HepG2 (cell line): ENCODE data around the gene CENPP. TPM values are rescaled to one million over a fixed set of nuclear protein-coding genes. Genes with fewer than 3 reads are reported as not detected.

Source experiments
- AGO1 ChIP-seq: fragments of 200-400 bp; formaldehyde crosslinking; IDR thresholded peaks from 2 replicates; pipeline ENCODE4 v1.6.1; 2017; ENCODE audit warnings: mild to moderate bottlenecking, low read depth, low read length, moderate library complexity; ENCODE audit not compliant: poor library complexity, severe bottlenecking
- FOXJ3 ChIP-seq: sonication (generic); formaldehyde crosslinking; IDR thresholded peaks from 2 replicates; pipeline ENCODE4 v1.4.0; 2020; ENCODE audit warnings: missing genetic modification reagents, mild to moderate bottlenecking, borderline replicate concordance
- JUN ChIP-seq: sonication (generic); formaldehyde crosslinking; IDR thresholded peaks from 2 replicates; pipeline ENCODE4 v1.4.0; 2020; ENCODE audit warnings: mild to moderate bottlenecking, missing genetic modification reagents
- MAFK ChIP-seq, 2 experiments: IDR thresholded peaks in 1 of 2; conservative IDR thresholded peaks in 1 of 2; 2 replicates each; pipeline ENCODE4 v1.6.1; 2011; ENCODE audit warnings: improper control_type of control experiment in 2 of 2, low read length in 2 of 2
- PCBP1 ChIP-seq: fragments of 200-400 bp; formaldehyde crosslinking; IDR thresholded peaks from 2 replicates; pipeline ENCODE4 v1.6.1; 2017; ENCODE audit warnings: mild to moderate bottlenecking, low read depth, low read length, borderline replicate concordance
- RBFOX2 ChIP-seq: fragments of 200-400 bp; formaldehyde crosslinking; IDR thresholded peaks from 2 replicates; pipeline ENCODE4 v1.6.1; 2017; ENCODE audit warnings: low read depth, mild to moderate bottlenecking, low read length
- TFDP1 ChIP-seq: IDR thresholded peaks from 2 replicates; pipeline ENCODE4 v1.6.1; 2016; ENCODE audit warnings: missing compliant biosample characterization, missing genetic modification reagents, borderline replicate concordance
- ZFP82 ChIP-seq: sonication (generic); formaldehyde crosslinking; IDR thresholded peaks from 2 replicates; pipeline ENCODE4 v1.5.1; 2020; ENCODE audit warnings: mild to moderate bottlenecking, missing genetic modification reagents, borderline replicate concordance
- ZNF260 ChIP-seq: sonication (generic); formaldehyde crosslinking; IDR thresholded peaks from 2 replicates; pipeline ENCODE4 v1.4.0; 2020; ENCODE audit warnings: missing genetic modification reagents, low read depth, mild to moderate bottlenecking, borderline replicate concordance
- ZNF460 ChIP-seq: sonication (generic); formaldehyde crosslinking; IDR thresholded peaks from 2 replicates; pipeline ENCODE4 v1.5.1; 2020; ENCODE audit warnings: missing genetic modification reagents, mild to moderate bottlenecking, borderline replicate concordance
- ZNF468 ChIP-seq: sonication (generic); formaldehyde crosslinking; IDR thresholded peaks from 2 replicates; pipeline ENCODE4 v1.8.0; 2022; ENCODE audit warnings: mild to moderate bottlenecking, moderate library complexity, missing genetic modification reagents
- ZNF510 ChIP-seq: sonication (generic); formaldehyde crosslinking; IDR thresholded peaks from 2 replicates; pipeline ENCODE4 v1.4.0; 2020; ENCODE audit warnings: low read depth, mild to moderate bottlenecking, missing genetic modification reagents
- ZNF512B ChIP-seq: sonication (generic); formaldehyde crosslinking; IDR thresholded peaks from 2 replicates; pipeline ENCODE4 v1.5.1; 2020; ENCODE audit warnings: missing genetic modification reagents, mild to moderate bottlenecking, borderline replicate concordance
- ZUFSP ChIP-seq: sonication (generic); formaldehyde crosslinking; IDR thresholded peaks from 2 replicates; pipeline ENCODE4 v1.9.0; 2021; ENCODE audit warnings: missing genetic modification reagents, mild to moderate bottlenecking, borderline replicate concordance
- polyA plus RNA-seq, 8 experiments: library from polyadenylated mRNA; depleted of rRNA in 3 of 8; stranded (reverse) in 7 of 8; unstranded in 1 of 8; fragments of >200 nt; fragmentation: Illumina TruSeq in 4 of 8; extraction: Trizol in 4 of 8; gene quantifications; 2 replicates each; pipeline versions ENCODE4 v1.2.1 to v1.2.3, GENCODE V29; 2011 to 2016; ENCODE audit warnings: low read depth in 4 of 8, missing spikeins in 1 of 8, mixed read lengths in 1 of 8; ENCODE audit not compliant: insufficient read depth in 1 of 8
- total RNA-seq, 5 experiments: library from RNA; depleted of rRNA; stranded (reverse); fragments of >200 nt; fragmentation: Illumina TruSeq; extraction: Trizol; gene quantifications; 2 replicates each; pipeline ENCODE4 v1.2.3, GENCODE V29; 2016; ENCODE audit warnings: low read depth in 1 of 5
- TF ChIP-seq, protein P1 (sequence below): IDR thresholded peaks from 2 replicates; pipeline ENCODE4 v1.6.1; 2016
- TF ChIP-seq, protein P2 (sequence below): fragments of 450-650 bp; IDR thresholded peaks from 2 replicates; pipeline ENCODE4 v1.6.1; 2016
- TF ChIP-seq, protein P3 (sequence below): sonication (generic); formaldehyde crosslinking; IDR thresholded peaks from 2 replicates; pipeline ENCODE4 v1.4.0; 2020; ENCODE audit warnings: missing genetic modification reagents

Gene CENPP
- total and polyA plus RNA-seq, 2 of the 13 experiments (the other 11 are each of a cell fraction or from before 2014, with no cell fraction given): 2.0 to 11.4 TPM

GRCh38 chr9:92325269-92325990 lies at the start of gene CENPP, which contains the start of gene NOL8 (continued):
- TF ChIP-seq ZUFSP (CRISPR knock-in tag) (no peak), RBFOX2 (peak; percentile 55), ZNF512B (CRISPR knock-in tag) (no peak), ZNF260 (CRISPR knock-in tag) (no peak), AGO1 (no peak), MAFK (conservative IDR thresholded peaks at IDR 0.05 in 1 of 2, IDR thresholded peaks at IDR 0.05 in 1 of 2; ENCODE audit: low read length in 2 of 2) (no peak), JUN (CRISPR knock-in tag) (no peak), ZFP82 (CRISPR knock-in tag) (peak; percentile 25; the same call in 1 of the 2 replicates), FOXJ3 (CRISPR knock-in tag) (no peak), PCBP1 (peak; percentile 81; the same call in 1 of the 2 replicates), ZNF468 (0 out of 2 replicates have a peak, but pooled peaks have one; percentile 22), TFDP1 (CRISPR knock-in tag) (peak; percentile 99), ZNF460 (CRISPR knock-in tag) (no peak; the same call in 1 of the 2 replicates), ZNF510 (CRISPR knock-in tag) (0 out of 2 replicates have a peak, but pooled peaks have one; percentile 28)
- TF ChIP-seq, protein P1, sequence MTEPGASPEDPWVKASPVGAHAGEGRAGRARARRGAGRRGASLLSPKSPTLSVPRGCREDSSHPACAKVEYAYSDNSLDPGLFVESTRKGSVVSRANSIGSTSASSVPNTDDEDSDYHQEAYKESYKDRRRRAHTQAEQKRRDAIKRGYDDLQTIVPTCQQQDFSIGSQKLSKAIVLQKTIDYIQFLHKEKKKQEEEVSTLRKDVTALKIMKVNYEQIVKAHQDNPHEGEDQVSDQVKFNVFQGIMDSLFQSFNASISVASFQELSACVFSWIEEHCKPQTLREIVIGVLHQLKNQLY (CRISPR knock-in tag): peak; percentile 58
- TF ChIP-seq, protein P2, sequence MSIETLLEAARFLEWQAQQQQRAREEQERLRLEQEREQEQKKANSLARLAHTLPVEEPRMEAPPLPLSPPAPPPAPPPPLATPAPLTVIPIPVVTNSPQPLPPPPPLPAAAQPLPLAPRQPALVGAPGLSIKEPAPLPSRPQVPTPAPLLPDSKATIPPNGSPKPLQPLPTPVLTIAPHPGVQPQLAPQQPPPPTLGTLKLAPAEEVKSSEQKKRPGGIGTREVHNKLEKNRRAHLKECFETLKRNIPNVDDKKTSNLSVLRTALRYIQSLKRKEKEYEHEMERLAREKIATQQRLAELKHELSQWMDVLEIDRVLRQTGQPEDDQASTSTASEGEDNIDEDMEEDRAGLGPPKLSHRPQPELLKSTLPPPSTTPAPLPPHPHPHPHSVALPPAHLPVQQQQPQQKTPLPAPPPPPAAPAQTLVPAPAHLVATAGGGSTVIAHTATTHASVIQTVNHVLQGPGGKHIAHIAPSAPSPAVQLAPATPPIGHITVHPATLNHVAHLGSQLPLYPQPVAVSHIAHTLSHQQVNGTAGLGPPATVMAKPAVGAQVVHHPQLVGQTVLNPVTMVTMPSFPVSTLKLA: peak; percentile 95
- TF ChIP-seq, protein P3, sequence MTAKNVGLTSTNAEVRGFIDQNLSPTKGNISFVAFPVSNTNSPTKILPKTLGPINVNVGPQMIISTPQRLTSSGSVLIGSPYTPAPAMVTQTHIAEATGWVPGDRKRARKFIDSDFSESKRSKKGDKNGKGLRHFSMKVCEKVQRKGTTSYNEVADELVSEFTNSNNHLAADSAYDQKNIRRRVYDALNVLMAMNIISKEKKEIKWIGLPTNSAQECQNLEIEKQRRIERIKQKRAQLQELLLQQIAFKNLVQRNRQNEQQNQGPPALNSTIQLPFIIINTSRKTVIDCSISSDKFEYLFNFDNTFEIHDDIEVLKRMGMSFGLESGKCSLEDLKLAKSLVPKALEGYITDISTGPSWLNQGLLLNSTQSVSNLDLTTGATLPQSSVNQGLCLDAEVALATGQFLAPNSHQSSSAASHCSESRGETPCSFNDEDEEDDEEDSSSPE (CRISPR knock-in tag): peak; percentile 99
